Measurements from ENCODE around the gene BICC1.
A peak's percentile ranks its signal among the peaks of the same experiment; 100 is the strongest.

BICC1 gene

GRCh38 chr10:58700591-58700990 lies 187.9 kb downstream of the BICC1 start:
- no peak for DNase-seq

GRCh38 chr10:58701405-58702135 lies 188.9 kb downstream of the BICC1 start:
- no peak for DNase-seq

GRCh38 chr10:58704226-58704625 lies 191.6 kb downstream of the BICC1 start:
- no peak for DNase-seq

GRCh38 chr10:58704671-58705141 lies 192.0 kb downstream of the BICC1 start:
- DNase-seq = peak in 1 of 56 donors; percentile 16

GRCh38 chr10:58706836-58707235 lies 194.2 kb downstream of the BICC1 start:
- no peak for DNase-seq

GRCh38 chr10:58712141-58712540 lies 199.5 kb downstream of the BICC1 start:
- no peak for DNase-seq

GRCh38 chr10:58712982-58713381 lies 200.3 kb downstream of the BICC1 start:
- DNase-seq = no peak

- no peak for DNase-seq
These were observed 201.7 kb downstream of the BICC1 start for GRCh38 chr10:58714409-58714808.

- DNase-seq = no peak
These were observed 202.4 kb downstream of the BICC1 start for GRCh38 chr10:58715061-58715460.

GRCh38 chr10:58718596-58718995 lies 205.9 kb downstream of the BICC1 start:
- no peak for DNase-seq

- no peak for DNase-seq
These were observed 209.1 kb downstream of the BICC1 start for GRCh38 chr10:58721601-58722281.

GRCh38 chr10:58723186-58723585 lies 210.5 kb downstream of the BICC1 start:
- DNase-seq = no peak

GRCh38 chr10:58723966-58724365 lies 211.3 kb downstream of the BICC1 start:
- no peak for DNase-seq

GRCh38 chr10:58724781-58725180 lies 212.1 kb downstream of the BICC1 start:
- no peak for DNase-seq

- no peak for DNase-seq
These were observed 213.2 kb downstream of the BICC1 start for GRCh38 chr10:58725901-58726300.

GRCh38 chr10:58727633-58728032 lies 215.0 kb downstream of the BICC1 start:
- no peak for DNase-seq

GRCh38 chr10:58731276-58731675 lies 218.6 kb downstream of the BICC1 start:
- no peak for DNase-seq

- no peak for DNase-seq
These were observed 220.8 kb downstream of the BICC1 start for GRCh38 chr10:58733436-58733835.

GRCh38 chr10:58734116-58734515 lies 221.4 kb downstream of the BICC1 start:
- DNase-seq = no peak

GRCh38 chr10:58734664-58735063 lies 222.0 kb downstream of the BICC1 start:
- no peak for DNase-seq

GRCh38 chr10:58735087-58735486 lies 222.4 kb downstream of the BICC1 start:
- no peak for DNase-seq

GRCh38 chr10:58740620-58741369 lies 228.1 kb downstream of the BICC1 start:
- DNase-seq = no peak

All from nucleus accumbens (tissue), 56 donors.